Mesodermal cell (in vitro differentiated cells): ENCODE measurements around the gene ECD.
"Not testable (repeated sequence)": the region's sequence is repeated elsewhere in the genome, so short reads cannot be mapped to it uniquely, and the experiment has no call there.

Experiments used
- H3K27ac ChIP-seq: 2 replicates; pipeline ENCODE4 v1.7.0; 2013; ENCODE audit warnings: mild to moderate bottlenecking, low read depth, low read length, moderate library complexity; ENCODE audit not compliant: severe bottlenecking
- H3K36me3 ChIP-seq: 2 replicates; pipeline ENCODE4 v1.7.1; 2013; ENCODE audit warnings: mild to moderate bottlenecking, low read length, moderate library complexity; ENCODE audit not compliant: control insufficient read depth, insufficient read depth
- H3K4me1 ChIP-seq: one replicate; pipeline ENCODE4 v1.7.1; 2013; ENCODE audit warnings: mild to moderate bottlenecking, low read length; ENCODE audit not compliant: insufficient read depth, control insufficient read depth, poor library complexity, severe bottlenecking
- H3K4me3 ChIP-seq: 2 replicates; pipeline ENCODE4 v1.7.0; 2013; ENCODE audit warnings: low read length, control low read depth, mild to moderate bottlenecking; ENCODE audit not compliant: insufficient read depth, poor library complexity, severe bottlenecking; ENCODE audit errors: extremely low read depth
- H3K9me3 ChIP-seq: 2 replicates; pipeline ENCODE4 v1.7.1; 2013; ENCODE audit warnings: mild to moderate bottlenecking, low read length, moderate library complexity; ENCODE audit not compliant: control insufficient read depth
- WGBS, 2 experiments: methylation state at CpG; one replicate each; pipeline ENCODE4 v1.1.5; 2013; ENCODE audit warnings: missing lambda C conversion rate in 2 of 2; ENCODE audit not compliant: insufficient coverage in 2 of 2; 5-methylcytosine and 5-hydroxymethylcytosine counted together

The ECD gene

GRCh38 chr10:73161079-73161478 is 6.7 kb downstream of the ECD start:
- Histone ChIP-seq H3K4me3 (no peak overlapping the region), H3K36me3 (peaks cover 62% of the 10 kb centered on the region), H3K27ac (no peak overlapping the region), H3K4me1 (no peaks in the 10 kb centered on the region), H3K9me3 (peaks cover 5% of the 10 kb centered on the region)
- WGBS, 2 experiments, result no CpG with 5 or more reads among the region's 1 CpG

DNA sequence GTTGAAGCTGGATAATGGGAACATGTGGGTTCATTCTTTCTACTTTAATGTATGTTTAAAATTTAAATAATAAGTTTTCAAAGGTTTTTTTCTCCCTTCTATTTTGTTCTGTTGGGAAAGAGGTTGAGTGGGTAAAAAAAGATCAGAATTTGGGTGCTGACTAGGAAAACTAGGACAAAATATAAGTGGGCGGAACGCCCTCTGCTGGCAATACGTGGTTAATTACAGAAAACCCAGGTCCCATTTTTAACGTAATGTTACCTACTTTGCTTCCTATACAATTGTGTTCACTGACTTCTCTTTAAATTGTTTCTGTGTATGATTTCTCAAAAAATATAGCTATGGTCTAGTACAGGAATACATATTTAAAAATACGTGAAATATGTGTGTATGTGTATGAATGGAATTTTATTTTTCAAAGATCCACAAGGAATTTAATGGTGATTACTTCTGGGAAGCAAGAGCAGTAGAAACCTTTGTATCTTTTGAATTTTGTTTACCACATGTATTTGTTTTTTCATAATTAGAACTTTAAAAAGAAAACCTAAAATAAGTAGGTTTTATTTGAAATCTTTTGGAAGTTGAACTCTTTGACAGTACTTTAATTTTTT is 8.7 kb downstream of the ECD start:
- WGBS, 2 experiments, result 25 to 30% methylated on average over 2 to 4 of the region's 5 CpGs
- H3K27ac ChIP-seq, result no peak overlapping the region
- no peak overlapping the region for H3K4me3 ChIP-seq
- peaks cover 73% of the 10 kb centered on the region for H3K36me3 ChIP-seq
- H3K4me1 ChIP-seq, result no peaks in the 10 kb centered on the region
- H3K9me3 ChIP-seq, result peaks cover 5% of the 10 kb centered on the region

GRCh38 chr10:73156054-73156453 is 11.8 kb downstream of the ECD start:
- Histone ChIP-seq H3K4me1 (no peaks in the 10 kb centered on the region), H3K36me3 (peaks cover 67% of the 10 kb centered on the region), H3K27ac (no peak overlapping the region), H3K4me3 (no peak overlapping the region), H3K9me3 (no peaks in the 10 kb centered on the region)
- 92% methylated on average over 2 of the region's 3 CpGs; no CpG with 5 or more reads in 1 of the 2 experiments for WGBS, 2 experiments

GRCh38 chr10:73152009-73152408 is 15.8 kb downstream of the ECD start:
- H3K36me3 ChIP-seq, result peaks cover 61% of the 10 kb centered on the region
- H3K9me3 ChIP-seq, result no peaks in the 10 kb centered on the region
- no peak overlapping the region for H3K4me3 ChIP-seq
- H3K4me1 ChIP-seq, result no peaks in the 10 kb centered on the region
- no peak overlapping the region for H3K27ac ChIP-seq
- 100% methylated on average over 1 to 2 of the region's 3 CpGs for WGBS, 2 experiments

GRCh38 chr10:73150633-73151413 is 17.0 kb downstream of the ECD start:
- not testable (repeated sequence) for H3K4me1 ChIP-seq, H3K9me3 ChIP-seq, H3K4me3 ChIP-seq, H3K27ac ChIP-seq
- WGBS, 2 experiments, result 100% methylated on average over 1 to 3 of the region's 8 CpGs
- H3K36me3 ChIP-seq, result peaks cover 64% of the 10 kb centered on the region

DNA sequence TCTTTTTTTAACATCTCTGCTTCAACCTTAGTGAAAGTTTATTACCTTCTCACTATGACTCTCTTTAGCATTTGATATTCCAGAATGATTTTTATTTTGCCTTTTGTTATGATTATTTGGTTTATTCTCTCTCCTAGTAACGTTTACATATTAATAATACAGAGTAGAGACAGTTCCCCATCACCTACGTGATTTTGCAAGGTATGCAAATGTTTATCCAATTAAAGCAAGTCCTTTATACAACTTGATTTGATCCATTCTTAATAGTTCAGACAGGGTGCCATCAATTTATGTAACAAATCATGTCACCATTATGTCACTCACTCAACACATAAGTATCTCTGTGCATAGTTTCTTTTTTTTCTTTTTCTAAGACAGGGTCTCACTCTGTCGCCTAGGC is 26.2 kb downstream of the ECD start:
- H3K9me3 ChIP-seq, result no peaks in the 10 kb centered on the region
- WGBS, 2 experiments, result 89 to 90% methylated on average over 2 of the region's 3 CpGs
- H3K4me3 ChIP-seq, result no peak overlapping the region
- peaks cover 85% of the 10 kb centered on the region for H3K36me3 ChIP-seq
- no peaks in the 10 kb centered on the region for H3K4me1 ChIP-seq
- no peak overlapping the region for H3K27ac ChIP-seq

DNA sequence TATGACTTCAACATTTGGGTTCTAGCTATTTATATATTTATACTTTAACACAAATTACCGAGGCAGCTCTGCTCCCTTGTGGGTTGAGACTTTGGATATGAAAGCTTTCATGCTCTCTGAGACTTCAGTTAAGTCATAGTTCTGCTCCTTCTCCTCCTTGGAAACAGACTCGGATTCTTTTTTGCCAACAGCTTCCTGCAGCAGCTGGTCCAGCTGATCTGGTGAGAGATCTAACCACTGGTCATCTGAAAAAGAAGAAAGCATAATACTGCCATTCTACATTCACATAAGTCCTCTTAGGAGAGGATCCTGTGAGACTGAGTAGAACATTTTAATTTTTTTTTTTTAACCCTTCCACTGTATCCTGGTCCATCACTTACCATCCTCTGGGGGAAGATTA is 28.6 kb downstream of the ECD start:
- Histone ChIP-seq H3K36me3 (peaks cover 82% of the 10 kb centered on the region), H3K4me1 (no peaks in the 10 kb centered on the region), H3K4me3 (no peak overlapping the region), H3K27ac (peak overlapping the region; percentile 10), H3K9me3 (no peaks in the 10 kb centered on the region)
- WGBS, 2 experiments, result 100% methylated on average over 1 of the region's 2 CpGs; no CpG with 5 or more reads in 1 of the 2 experiments

DNA sequence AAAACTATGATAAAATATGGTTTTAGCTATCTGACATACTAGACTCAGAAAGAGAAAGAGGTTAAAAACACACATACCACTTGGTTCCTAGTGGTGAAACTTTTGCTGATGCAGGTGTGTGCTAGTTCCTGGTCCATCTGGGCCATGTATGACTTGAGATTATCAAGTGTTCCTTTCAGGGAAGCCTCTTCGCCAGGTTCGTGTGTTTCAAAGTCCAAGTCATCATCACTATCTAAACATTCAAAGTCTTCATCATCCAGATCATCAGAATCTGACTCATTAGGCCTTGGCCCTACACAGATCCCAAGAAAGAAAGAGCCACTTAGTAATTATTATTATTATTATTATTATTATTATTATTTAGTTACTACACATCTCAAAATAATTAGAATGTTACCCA is 31.2 kb downstream of the ECD start:
- Histone ChIP-seq H3K4me1 (no peaks in the 10 kb centered on the region), H3K4me3 (no peak overlapping the region), H3K9me3 (no peaks in the 10 kb centered on the region), H3K27ac (no peak overlapping the region), H3K36me3 (peaks cover 83% of the 10 kb centered on the region)
- WGBS, 2 experiments, result 100% methylated on average over 2 of the region's 2 CpGs

DNA sequence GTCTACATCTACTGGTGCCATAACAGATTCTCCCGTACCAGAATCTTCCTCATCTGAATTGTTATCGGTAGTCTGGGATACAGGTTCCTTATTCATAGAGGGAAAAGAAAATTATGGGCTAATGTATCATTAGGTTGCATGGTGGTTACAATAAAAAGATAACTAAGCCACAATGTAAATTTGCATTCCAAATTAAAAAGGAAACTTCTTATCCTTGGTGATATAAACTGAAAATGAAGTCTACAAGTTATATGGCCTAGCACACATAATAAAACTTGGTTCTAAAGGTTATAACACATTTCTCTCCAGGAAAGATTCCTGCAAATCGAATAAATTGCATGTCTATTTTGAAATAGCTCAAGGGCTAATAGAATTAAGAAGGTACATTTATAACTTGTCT is 33.1 kb downstream of the ECD start:
- peaks cover 87% of the 10 kb centered on the region for H3K36me3 ChIP-seq
- 100% methylated on average over 1 of the region's 3 CpGs; no CpG with 5 or more reads in 1 of the 2 experiments for WGBS, 2 experiments
- H3K4me1 ChIP-seq, result no peaks in the 10 kb centered on the region

GRCh38 chr10:73131913-73132686 is 35.7 kb downstream of the ECD start:
- peaks cover 79% of the 10 kb centered on the region for H3K36me3 ChIP-seq
- WGBS, 2 experiments, result 100% methylated on average over 1 to 2 of the region's 2 CpGs
- no peaks in the 10 kb centered on the region for H3K9me3 ChIP-seq
- H3K4me1 ChIP-seq, result no peaks in the 10 kb centered on the region
- no peak overlapping the region for H3K4me3 ChIP-seq
- no peak overlapping the region for H3K27ac ChIP-seq

More for the DNA sequence above, 33.1 kb downstream of the ECD start:
- H3K27ac ChIP-seq, result no peak overlapping the region
- H3K4me3 ChIP-seq, result no peak overlapping the region
- H3K9me3 ChIP-seq, result no peaks in the 10 kb centered on the region
